ENCODE data around the gene SNTG2.

DNA sequence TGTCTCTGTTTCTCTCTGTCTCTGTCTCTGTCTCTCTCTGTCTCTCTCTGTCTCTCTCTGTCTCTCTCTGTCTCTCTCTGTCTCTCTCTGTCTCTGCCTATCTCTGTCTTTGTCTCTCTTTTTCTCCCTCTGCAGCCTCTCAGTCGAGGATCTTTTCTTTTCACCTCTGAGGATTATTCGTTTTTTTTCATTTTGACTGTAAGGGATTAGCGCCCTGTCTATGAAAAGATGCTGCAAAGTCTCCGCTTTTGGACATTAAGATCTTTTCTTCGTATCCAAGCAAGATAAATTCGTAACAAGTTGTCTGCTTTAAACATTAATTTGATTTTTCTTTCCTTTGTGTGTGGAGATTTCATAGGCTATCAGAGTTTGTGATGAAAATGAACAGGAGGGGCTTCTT, 271.4 kb downstream of the SNTG2 start:
- no peak for TF ChIP-seq CTCF (IDR thresholded peaks at IDR 0.05 in 8 of 11, conservative IDR thresholded peaks at IDR 0.05 in 3 of 11)
- no peak for TF ChIP-seq POLR2AphosphoS5 (IDR thresholded peaks at IDR 0.05)

Data from spleen (tissue), 7 donors.